ENCODE measurements around the gene TBX18. TPM values are rescaled to one million over a fixed set of nuclear protein-coding genes. Genes with fewer than 3 reads are reported as not detected.

The TBX18 gene
- total RNA-seq, 2 experiments from 2014 or later: not detected

- no peak for ATAC-seq
- Mint-ChIP-seq H3K27ac (no peak overlapping the region), H3K36me3 (ENCODE audit: low read depth) (no peaks in the 10 kb centered on the region), H3K9me3 (no peaks in the 10 kb centered on the region), H3K27me3 (no peaks in the 10 kb centered on the region), H3K4me3 (no peak overlapping the region), H3K4me1 (ENCODE audit: low read depth) (no peaks in the 10 kb centered on the region)
- TF ChIP-seq CTCF (IDR thresholded peaks at IDR 0.05): no peak
- DNase-seq: no peak
- ChIA-PET POLR2A (no interaction called here), CTCF (no interaction called here)
- intact Hi-C loops (cut with micrococcal nuclease): no loop called here
Observed at GRCh38 chr6:84805145-84805544, 40.7 kb upstream of the TBX18 start.

- Mint-ChIP-seq H3K4me1 (ENCODE audit: low read depth) (no peaks in the 10 kb centered on the region), H3K36me3 (ENCODE audit: low read depth) (no peaks in the 10 kb centered on the region), H3K27me3 (no peaks in the 10 kb centered on the region), H3K9me3 (no peaks in the 10 kb centered on the region), H3K4me3 (no peak overlapping the region), H3K27ac (no peak overlapping the region)
- CTCF ChIA-PET: no interaction called here
- ATAC-seq: no peak
- no peak for TF ChIP-seq CTCF (IDR thresholded peaks at IDR 0.05)
- DNase-seq: no peak
- intact Hi-C loops (cut with micrococcal nuclease): no loop called here
- POLR2A ChIA-PET: no interaction called here
Observed at GRCh38 chr6:84804720-84805119, 40.3 kb upstream of the TBX18 start.

GRCh38 chr6:84801250-84801649, 36.9 kb upstream of the TBX18 start:
- ATAC-seq: no peak
- TF ChIP-seq CTCF (IDR thresholded peaks at IDR 0.05): no peak
- no peaks in the 10 kb centered on the region for H3K36me3 Mint-ChIP-seq (ENCODE audit: low read depth)
- intact Hi-C loops (cut with micrococcal nuclease): no loop called here
- no peaks in the 10 kb centered on the region for H3K9me3 Mint-ChIP-seq
- ChIA-PET CTCF (no interaction called here), POLR2A (no interaction called here)
- no peak overlapping the region for H3K4me3 Mint-ChIP-seq
- H3K4me1 Mint-ChIP-seq (ENCODE audit: low read depth): no peaks in the 10 kb centered on the region
- DNase-seq: no peak
- no peaks in the 10 kb centered on the region for H3K27me3 Mint-ChIP-seq
- no peak overlapping the region for H3K27ac Mint-ChIP-seq

GRCh38 chr6:84798257-84798656, 33.9 kb upstream of the TBX18 start:
- ChIA-PET POLR2A (no interaction called here), CTCF (no interaction called here)
- H3K4me3 Mint-ChIP-seq: no peak overlapping the region
- intact Hi-C loops (cut with micrococcal nuclease): no loop called here
- H3K27ac Mint-ChIP-seq: no peak overlapping the region
- no peaks in the 10 kb centered on the region for H3K4me1 Mint-ChIP-seq (ENCODE audit: low read depth)
- ATAC-seq (no peak), DNase-seq (no peak)
- TF ChIP-seq CTCF (IDR thresholded peaks at IDR 0.05): no peak
- H3K36me3 Mint-ChIP-seq (ENCODE audit: low read depth): no peaks in the 10 kb centered on the region
- H3K27me3 Mint-ChIP-seq: peaks cover 3% of the 10 kb centered on the region
- H3K9me3 Mint-ChIP-seq: no peaks in the 10 kb centered on the region

- POLR2A ChIA-PET: no interaction called here
- H3K4me3 Mint-ChIP-seq: no peak overlapping the region
- CTCF ChIA-PET: no interaction called here
- TF ChIP-seq CTCF (IDR thresholded peaks at IDR 0.05): no peak
- ATAC-seq (no peak), DNase-seq (no peak)
- no peak overlapping the region for H3K27ac Mint-ChIP-seq
- H3K4me1 Mint-ChIP-seq (ENCODE audit: low read depth): no peaks in the 10 kb centered on the region
- H3K9me3 Mint-ChIP-seq: no peaks in the 10 kb centered on the region
- peaks cover 3% of the 10 kb centered on the region for H3K27me3 Mint-ChIP-seq
- no peaks in the 10 kb centered on the region for H3K36me3 Mint-ChIP-seq (ENCODE audit: low read depth)
- intact Hi-C loops (cut with micrococcal nuclease): no loop called here
Observed at GRCh38 chr6:84796343-84796742, 31.9 kb upstream of the TBX18 start.
